IPS DF 19.7 (cell line): ENCODE results near the gene OTC.

Experiments
- DNase-seq: peaks from one replicate; pipeline ENCODE4 v3.0.0-alpha.2; 2013; ENCODE audit warnings: low read depth, low spot score

OTC gene

DNA sequence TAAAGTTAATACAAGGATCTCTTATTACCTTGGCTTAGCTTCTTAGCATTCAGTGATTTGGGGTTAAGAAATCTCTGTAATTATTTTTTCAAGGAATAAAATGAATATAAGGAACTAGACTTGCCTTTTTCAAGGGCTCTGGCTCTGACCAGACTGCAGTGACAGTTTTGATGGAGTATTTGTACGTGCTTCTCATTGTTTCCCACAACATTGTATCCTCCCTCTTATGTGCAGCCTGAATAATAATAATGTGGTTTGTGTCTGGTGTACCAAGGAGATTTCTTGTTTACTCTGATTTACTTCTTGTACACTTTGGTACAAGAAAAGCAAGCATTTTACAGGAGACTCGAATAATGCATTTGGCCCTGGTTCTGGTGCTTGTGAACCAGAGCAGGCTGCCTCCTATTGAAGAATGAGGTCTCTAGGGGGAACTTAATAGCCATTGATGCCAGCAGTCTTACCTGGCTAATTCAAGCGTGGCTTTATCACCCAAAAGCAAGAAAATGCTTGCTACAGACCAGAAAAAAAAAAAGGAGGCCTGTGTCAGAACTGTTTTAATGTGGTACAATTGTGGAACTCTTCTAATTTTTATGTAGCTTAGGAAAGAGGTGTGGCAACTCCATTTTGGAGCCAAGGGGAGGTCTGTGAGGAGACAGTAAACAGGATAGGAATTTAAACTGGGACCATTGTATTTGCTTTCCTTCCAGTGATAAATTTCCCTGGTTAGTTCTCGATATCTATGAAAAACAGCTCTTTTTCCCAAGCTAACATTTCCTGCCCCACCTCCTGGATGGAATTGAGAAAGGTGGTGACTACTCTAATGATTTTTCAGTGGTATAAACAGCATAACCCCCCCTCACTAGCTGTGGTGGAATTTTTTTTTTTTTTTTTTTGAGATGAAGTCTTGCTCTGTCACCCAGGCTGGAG, 5.6 kb downstream of the OTC start:
- no peak for DNase-seq

DNA sequence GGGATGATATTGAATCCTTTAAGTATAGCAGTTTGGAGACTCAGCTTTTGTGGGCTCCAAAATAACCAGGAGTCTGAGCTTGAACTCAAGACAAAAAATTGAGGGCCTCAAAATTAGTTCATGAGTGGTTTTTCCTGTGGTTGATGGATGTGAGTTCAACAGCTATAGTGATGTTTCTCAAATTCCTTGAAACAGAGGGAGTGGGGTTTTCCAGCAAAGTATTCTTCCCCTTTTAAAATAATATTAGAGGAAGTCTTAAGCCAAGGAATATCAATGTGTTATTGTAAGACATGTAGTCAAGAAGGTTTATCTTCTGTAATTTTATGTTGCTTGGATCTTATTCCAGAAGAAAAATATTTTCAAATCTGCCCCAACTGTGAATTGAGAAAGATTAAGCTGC, 10.6 kb downstream of the OTC start:
- no peak for DNase-seq

DNA sequence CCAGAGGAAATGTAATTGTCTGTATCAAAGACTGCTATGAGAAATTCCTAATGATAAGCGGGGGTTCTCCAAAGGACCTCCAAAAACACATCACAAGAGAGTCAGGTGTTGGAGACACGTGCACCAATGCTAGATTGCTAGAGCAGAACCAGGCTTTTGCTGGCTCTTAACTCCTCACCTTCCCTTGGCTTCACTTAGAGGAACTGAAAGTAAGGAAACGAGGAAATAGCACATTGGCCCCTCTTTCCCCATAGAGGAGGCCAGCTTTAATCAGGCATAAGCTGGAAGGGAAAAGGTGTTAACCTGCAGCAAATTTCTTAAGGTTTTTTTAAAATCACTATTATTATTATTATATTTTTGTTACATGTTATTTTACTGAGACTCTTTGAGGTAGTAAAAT, 13.6 kb downstream of the OTC start:
- DNase-seq = no peak

DNA sequence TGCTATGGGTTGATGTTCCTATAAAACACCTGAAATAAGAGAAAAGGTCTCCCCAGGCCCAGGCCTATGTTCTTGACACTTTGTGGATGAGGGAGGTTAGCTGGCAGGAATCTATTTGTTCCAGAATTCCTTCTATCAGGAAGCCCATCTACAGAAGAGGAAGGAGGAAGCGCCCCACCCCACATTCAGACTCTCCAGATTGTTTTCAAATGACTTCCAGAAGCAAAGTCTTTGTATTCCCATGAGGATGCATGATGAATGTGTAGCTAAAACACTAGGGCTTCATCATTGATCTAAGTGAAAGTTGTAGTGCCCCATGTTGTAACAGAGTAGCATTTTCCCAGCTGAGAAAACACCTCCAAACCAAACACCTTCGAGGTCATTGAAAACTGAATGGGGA, 16.4 kb downstream of the OTC start:
- DNase-seq = no peak

DNA sequence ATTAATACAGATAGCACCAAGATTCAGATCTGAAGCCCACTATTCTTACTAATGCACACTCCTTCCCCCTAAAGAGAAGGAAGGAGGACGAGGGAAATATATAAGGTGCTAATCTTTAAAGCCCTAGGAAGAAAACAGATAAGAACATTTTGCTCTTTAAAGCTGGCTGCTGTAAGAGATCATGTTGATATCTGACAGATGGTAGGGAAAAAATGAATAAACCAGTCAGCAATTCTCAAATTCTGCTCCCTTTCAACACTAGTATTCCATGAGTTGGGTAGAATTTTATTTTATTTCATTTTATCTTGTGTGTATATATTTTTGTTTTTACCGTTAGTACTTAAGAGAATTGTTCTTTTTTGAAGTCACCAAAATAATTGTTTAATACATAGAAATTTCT, 19.2 kb downstream of the OTC start:
- no peak for DNase-seq

DNA sequence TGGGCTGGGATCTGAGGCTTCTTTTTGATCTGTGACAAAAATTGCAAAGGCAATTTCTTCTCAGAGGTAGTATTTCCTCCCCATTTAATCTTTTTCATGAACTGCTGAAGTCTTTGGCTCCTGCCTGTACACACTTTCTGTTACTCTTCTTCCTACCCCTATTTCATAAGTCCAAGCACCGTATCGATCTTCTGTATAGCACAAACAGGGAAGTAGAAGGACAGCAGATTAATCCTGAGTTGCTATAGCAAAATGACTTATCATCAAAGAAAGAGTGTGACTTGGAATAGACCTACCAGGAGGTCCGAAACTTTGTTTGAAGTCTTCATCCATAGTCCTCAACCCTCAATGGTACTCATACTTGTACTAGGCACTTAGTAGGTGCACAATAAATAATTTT, 22.0 kb downstream of the OTC start:
- DNase-seq = no peak

DNA sequence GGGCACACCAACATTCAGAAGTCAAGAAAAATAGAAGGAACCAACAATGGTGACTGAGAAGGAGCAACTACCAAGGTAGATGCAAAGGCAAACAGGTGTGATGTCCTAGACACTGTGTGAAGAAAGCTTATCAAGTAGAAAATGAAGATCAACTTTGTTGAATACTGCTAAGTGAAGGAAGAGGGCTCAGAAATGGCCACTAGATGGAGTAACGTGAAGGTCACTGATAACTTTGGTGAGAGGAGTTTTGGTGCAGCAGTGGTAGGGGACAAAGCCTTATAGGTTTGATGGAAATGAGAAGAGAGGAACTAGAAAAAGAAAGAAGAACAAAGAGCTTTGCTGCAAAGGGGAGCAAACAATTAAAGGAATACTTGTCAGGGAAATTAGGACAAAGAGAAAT, 23.5 kb downstream of the OTC start:
- no peak for DNase-seq

DNA sequence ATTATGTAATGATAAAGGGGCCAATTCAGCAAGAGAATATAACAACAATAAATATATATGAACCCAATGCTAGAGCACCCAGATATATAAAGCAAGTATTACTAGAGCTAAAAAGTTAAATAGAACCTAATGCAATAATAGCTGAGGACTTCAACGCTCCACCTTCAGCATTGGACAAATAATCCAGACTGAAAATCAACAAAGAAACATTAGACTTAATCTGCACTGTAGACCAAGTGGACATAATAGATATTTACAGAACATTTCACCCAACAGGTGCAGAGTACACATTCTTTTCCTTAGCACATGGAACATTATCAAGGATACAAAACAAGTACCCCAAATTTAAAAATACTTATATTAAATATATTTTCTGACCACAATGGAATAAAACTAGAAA, 24.3 kb downstream of the OTC start:
- no peak for DNase-seq

DNA sequence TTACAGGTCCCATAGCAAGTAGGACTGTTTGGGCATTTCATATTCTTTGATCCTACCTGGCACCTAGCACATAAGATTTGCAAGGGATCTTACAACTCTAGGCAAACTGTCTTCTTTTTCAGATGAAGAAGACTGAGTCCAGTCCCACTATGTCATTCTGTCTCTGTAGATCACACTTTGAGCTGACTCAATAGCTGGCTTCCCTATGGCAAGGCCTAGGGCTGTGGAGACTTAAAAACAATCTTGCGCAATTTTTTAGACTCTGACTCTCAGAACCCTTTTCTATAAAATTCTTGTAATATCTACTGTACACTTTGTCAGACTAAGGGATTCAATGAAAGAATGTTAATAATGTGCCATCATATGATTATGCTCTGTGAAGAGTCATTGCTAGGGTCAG, 26.7 kb downstream of the OTC start:
- no peak for DNase-seq

DNA sequence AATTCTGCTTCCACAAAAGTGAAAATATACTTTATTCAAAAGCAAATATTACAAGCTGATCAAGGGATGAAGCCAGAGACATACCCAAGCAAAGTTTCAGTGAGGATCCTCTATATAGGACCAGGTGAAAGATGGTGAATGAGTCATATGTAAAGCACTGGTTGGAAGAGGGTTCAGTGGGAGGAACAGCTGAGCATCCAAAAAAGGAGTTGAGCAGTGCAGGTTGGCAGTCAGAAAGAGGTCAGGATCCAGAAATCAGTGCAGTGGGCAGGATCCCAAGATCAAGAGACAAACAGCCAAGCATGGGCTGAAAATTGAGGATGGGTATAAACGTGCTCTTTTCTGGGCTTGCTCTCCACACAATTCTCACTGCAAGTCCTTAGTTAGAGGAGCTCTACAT, 30.3 kb downstream of the OTC start:
- DNase-seq = no peak

DNA sequence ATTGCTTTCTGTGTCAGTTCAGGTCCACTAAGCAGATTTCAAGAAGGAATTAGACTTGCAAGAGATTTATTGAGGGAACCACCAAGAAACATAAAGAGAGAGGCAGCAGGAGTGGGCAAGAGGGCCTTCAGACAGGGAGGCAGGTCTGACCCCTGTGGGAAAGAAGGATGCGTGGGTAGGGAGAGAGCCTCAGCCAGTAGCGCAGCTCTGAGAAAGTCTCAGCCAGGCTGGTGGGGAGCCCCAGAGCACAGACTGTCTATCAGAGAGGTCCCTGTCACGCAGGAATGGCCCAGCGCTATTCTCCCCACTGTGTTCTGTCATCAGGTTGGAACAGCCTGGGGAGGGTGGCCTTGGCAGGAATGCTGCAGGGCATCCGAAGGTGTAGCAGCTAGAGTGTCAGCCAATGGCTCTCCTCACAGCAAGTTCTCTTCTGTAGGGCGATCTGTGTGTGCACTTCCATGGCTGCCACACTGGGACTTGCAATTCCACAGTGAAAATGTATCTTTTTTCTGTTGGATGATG, 48.0 kb downstream of the OTC start:
- no peak for DNase-seq

DNA sequence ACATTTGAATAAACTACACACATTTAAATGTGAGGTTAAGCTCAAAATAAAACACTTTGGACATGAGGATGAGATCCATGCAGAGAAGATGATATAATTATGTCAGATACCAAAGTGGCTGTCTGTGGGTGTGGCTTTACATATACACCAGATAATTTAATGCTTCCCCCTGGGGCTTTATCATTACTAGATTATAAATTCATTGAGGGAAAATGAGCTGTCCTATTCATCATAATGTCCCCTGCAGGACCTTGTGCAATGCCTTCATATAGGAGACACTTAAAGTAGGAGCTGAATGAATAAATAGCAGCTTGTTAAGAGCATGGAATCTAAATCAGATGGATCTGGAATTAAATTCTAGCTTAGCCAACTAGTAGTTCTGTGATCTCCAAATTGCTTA, 49.7 kb downstream of the OTC start:
- DNase-seq = no peak

DNA sequence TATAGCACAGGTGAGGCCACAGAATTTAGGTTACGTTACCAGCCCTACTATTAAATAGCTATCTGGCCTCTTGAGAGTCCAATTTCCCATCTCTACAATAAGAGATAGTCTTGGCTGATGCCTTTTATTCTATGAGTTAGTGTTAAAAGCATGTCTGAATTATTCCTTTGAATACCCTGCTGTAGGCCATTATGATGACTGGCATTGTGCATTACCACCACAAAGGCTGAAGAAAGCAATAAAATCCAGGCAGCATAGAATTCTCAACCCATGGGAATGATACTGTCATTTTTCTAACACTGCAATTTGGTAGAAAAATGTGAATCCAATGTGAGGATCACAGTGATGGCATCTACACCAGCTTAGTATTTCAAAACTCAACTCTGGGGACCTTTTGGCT, 51.4 kb downstream of the OTC start:
- DNase-seq = no peak

DNA sequence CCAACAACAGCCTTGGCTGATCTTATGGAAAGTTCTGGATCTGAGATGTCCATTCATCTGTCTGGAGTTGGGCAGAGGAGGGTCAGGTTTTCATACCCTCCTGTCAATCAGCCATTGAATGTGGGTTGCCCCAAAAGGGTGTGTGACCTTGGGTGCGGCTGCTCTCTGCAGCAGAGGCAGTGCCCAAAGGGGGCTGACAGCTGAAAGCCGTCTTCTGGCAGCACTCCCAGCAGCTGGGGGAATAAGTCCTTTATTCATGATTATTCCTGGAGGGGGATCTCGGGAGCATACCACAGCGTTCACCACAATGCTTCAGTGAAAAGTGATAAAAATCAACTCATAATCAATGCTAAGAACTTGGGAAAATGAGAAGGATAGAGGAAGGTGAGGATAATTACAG, 54.7 kb downstream of the OTC start:
- DNase-seq = no peak

DNA sequence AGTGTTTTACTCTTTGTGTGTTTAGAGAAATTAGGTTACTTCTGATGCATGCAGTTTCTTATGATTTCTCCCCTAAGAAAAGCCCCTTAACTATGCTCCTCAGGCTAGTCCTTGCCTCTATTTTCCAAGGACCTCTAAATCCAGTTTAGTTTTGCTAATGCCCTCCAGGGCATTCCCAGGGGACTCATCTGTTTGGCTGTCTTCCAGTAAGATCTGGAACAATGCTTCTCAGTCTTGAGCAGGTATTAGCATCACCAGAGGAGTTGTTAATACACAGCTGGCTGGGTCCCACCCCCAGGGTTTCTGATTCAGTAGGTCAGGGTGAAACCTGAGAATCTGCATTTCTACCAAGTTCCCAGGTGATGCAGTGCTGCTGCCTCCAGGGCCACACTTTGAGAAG, 56.9 kb downstream of the OTC start:
- no peak for DNase-seq

DNA sequence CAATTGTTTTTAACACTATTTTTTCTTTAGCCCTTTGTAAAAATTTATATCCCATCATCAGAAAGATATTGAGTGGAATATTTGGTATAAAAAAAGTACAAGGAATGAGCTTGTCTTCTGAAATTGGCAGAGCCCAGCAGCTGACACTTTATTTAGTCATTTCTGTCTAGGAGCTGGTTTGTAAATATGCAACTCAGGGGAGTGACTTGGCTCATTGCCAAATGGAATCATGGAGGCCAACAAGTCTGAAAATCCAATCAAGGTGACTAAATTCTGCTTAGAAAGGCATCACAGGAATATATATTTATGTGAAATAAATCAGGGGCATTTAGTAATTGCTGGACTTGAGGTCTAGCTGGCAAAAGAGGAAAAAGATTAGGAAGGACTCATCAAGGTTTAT, 74.4 kb downstream of the OTC start:
- DNase-seq = no peak

DNA sequence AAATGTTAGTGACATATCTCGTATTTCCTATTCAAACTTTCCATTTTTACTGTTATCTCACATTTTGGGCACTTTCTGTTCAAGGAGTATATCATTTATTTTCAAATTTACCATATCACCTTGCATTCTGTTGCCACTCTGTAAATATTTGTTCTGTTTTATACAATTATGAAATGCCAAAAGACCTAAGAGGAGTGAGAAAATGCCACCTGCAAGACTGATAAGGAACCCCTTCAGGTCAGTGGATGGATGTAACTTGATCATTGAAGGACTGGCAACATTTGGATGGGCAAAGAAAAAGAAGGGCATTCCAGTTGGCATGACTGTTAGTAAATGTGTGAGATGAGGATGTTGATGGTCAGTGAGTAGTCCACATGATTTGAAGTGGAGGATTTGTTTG, 79.1 kb downstream of the OTC start:
- no peak for DNase-seq

DNA sequence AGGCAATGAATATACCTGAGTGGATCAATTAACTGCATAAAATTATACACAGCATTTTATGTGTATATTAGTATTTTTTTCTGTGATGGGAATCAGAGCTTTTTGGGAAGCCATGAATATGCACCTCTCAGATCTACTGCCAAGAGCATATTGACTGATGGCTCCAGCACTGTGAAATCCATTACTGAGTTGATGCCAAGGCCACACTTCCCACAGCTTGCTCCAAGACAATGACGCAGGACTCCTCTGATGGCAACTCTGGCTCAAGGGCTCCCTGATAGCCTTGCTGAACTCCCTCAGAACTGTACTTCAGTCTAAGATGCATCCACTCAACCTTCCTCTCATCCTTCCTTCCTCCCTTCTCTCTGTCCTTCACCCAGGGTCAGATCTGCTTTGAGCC, 82.7 kb downstream of the OTC start:
- DNase-seq = no peak

DNA sequence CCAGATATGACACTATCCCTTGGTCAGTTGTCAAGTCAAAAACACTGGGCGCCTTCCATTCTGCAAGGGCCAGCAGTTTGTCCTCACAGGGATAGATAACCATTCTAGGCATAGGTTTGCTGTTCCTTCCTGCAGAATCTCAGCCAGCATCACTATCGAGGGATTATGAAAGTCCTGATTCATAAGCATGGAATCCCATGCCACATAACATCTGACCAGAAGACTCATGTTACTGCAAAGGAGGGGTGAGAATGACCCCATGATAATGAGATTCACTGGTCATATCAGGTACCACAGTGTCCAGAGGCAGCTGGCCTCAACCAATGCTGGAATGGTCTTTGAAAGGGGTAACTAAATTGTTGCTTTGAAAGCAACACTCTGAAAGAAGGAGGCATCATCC, 84.7 kb downstream of the OTC start:
- DNase-seq = no peak

DNA sequence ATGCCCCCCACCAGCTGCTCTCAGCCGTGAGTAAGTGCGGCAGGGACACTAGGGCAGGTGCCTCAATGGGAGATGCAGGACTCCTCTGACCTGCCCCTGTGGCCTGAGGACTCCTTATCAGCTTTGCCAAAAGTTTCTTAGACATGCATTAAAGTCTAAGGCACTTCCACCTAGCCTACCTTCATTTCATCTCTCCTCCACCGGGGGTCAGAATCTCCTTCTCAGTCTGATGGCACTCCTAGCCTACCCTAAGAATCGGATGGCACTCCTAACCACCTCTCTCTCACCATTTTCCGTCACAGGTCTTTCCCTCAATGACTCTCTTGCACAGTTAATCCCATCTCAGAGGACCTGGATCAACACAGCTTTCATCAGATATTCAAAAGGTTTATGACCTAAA, 85.9 kb downstream of the OTC start:
- no peak for DNase-seq

DNA sequence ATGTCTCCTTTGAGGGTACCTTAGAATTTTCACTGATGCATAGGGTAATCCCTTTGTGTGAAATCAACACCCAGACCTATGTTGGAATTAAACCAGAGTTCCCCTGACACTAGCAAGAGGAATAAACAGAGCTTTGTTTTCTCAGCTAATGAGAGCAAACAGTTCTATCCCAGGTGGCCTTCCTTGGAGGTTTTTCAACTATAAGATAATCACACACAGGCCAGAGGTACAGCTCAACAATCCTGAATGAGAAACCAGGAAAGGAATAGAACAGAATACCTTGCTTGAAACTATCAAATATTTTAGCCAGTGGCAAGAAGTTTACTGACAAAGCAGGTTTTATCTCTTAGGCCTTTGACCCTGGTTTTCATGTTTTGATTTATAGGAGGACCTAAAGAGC, 100.2 kb downstream of the OTC start:
- no peak for DNase-seq

DNA sequence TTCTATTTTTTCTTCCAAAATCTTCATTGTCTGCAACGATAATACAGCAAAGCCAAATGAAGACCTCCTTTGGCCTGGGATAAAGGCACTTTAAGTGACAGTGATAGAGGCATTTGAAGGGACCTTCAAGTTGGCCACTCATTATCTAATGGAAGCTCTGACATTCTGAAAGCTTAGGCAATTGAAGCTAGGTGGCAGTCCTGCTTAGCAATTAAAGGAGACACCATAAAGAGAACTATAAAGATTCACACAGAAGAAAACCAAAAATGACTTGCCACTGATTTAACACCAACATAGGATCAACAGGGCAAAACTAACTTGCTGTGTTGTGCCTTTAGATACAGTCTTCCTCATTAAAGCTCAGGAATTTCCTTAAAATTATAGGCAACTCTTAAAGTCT, 105.7 kb downstream of the OTC start:
- DNase-seq = no peak

DNA sequence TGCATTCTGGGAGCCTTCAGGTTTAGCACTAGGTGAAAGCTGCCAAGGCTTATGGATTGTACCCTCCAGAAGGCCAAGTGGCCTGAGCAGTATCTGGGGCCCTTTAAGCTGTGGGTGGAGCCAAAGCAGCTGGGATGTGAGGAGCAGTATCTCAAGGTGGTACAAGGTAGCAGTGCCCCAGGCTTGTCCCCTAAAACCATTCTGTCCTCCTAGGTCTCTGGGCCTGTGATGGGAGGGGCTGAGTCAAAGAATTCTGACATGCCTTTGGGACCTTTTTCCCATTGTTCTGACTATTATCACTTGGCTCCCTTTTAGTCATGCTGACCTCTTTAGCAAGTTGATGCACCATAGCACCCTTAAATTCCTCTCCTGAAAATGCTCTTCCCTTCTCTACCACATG, 109.9 kb downstream of the OTC start:
- DNase-seq = no peak

DNA sequence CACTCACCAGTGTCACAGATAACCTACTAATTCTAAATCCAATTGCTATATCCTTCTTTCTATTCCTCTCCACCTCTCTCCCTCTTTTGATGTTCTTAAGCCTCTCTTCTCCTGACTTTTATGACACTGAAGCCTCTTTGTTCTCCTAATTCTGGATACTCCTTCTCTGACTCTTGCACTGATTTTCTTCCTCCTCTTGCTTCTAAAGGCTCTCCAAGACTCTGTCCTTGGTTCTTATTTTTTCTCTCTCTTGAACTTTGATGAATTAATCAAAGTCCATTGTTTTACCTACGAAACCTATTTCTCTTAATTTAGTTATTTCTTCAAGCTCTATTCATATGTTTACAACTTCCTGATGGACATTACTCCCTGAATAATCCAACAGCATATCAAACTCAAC, 113.3 kb downstream of the OTC start:
- no peak for DNase-seq
